HG03378 (cell line): ENCODE data around the gene ARID1B.
"Not testable (repeated sequence)": the region's sequence is repeated elsewhere in the genome, so short reads cannot be mapped to it uniquely, and the experiment has no call there.

ENCODE experiments used
- ATAC-seq: cut with Tn5 transposase; IDR thresholded peaks from one replicate; pipeline ENCODE4 v1.9.1; 2021; ENCODE audit warnings: mild to moderate bottlenecking, moderate library complexity; ENCODE audit not compliant: unreplicated experiment

ARID1B gene

GRCh38 chr6:157144859-157145568, 367.8 kb downstream of the ARID1B start:
- no peak for ATAC-seq

- no peak for ATAC-seq
Measured at GRCh38 chr6:157145656-157146285, 368.6 kb downstream of the ARID1B start.

GRCh38 chr6:157147054-157148026, 370.2 kb downstream of the ARID1B start:
- not testable (repeated sequence) for ATAC-seq

- no peak for ATAC-seq
Measured at GRCh38 chr6:157148391-157149323, 371.5 kb downstream of the ARID1B start.

- no peak for ATAC-seq
Measured at GRCh38 chr6:157150076-157150475, 372.9 kb downstream of the ARID1B start.

- ATAC-seq = no peak
Measured at GRCh38 chr6:157151029-157151428, 373.9 kb downstream of the ARID1B start.

GRCh38 chr6:157151989-157152388, 374.8 kb downstream of the ARID1B start:
- ATAC-seq = no peak

GRCh38 chr6:157152556-157152955, 375.4 kb downstream of the ARID1B start:
- no peak for ATAC-seq

- ATAC-seq = no peak
Measured at GRCh38 chr6:157155804-157156203, 378.6 kb downstream of the ARID1B start.

GRCh38 chr6:157157258-157157657, 380.1 kb downstream of the ARID1B start:
- ATAC-seq = no peak

GRCh38 chr6:157158456-157158855, 381.3 kb downstream of the ARID1B start:
- ATAC-seq = no peak

- no peak for ATAC-seq
Measured at GRCh38 chr6:157158897-157159296, 381.7 kb downstream of the ARID1B start.

- ATAC-seq = no peak
Measured at GRCh38 chr6:157159348-157159747, 382.2 kb downstream of the ARID1B start.

- no peak for ATAC-seq
Measured at GRCh38 chr6:157161912-157162311, 384.7 kb downstream of the ARID1B start.

GRCh38 chr6:157162766-157163433, 385.7 kb downstream of the ARID1B start:
- no peak for ATAC-seq

- ATAC-seq = no peak
Measured at GRCh38 chr6:157163434-157164159, 386.4 kb downstream of the ARID1B start.

GRCh38 chr6:157164972-157165371, 387.8 kb downstream of the ARID1B start:
- ATAC-seq = no peak

GRCh38 chr6:157166784-157167183, 389.6 kb downstream of the ARID1B start:
- ATAC-seq = no peak

GRCh38 chr6:157167837-157168236, 390.7 kb downstream of the ARID1B start:
- no peak for ATAC-seq
